Left ventricle myocardium inferior (tissue), 1 donor: ENCODE results near the gene NECTIN3. TPM values are rescaled to one million over a fixed set of nuclear protein-coding genes. Genes with fewer than 3 reads are reported as not detected.

Source experiments
- DNase-seq: peaks from one replicate; pipeline ENCODE4 v3.0.0-alpha.2; 2020
- H3K27ac ChIP-seq: fragments of 200-600 bp; replicated peaks from 2 replicates; pipeline ENCODE4 v1.8.0; 2021
- H3K27me3 ChIP-seq: fragments of 200-600 bp; 2 replicates; pipeline ENCODE4 v1.8.0; 2021; ENCODE audit warnings: low read depth
- H3K36me3 ChIP-seq: fragments of 200-600 bp; 2 replicates; pipeline ENCODE4 v1.8.0; 2021
- H3K4me1 ChIP-seq: fragments of 200-600 bp; 2 replicates; pipeline ENCODE4 v1.8.0; 2021
- H3K4me3 ChIP-seq: fragments of 200-600 bp; 2 replicates; pipeline ENCODE4 v1.8.0; 2021; ENCODE audit warnings: mild to moderate bottlenecking, moderate library complexity
- H3K9me3 ChIP-seq: fragments of 200-600 bp; replicated peaks from 2 replicates; pipeline ENCODE4 v1.8.0; 2021
- intact Hi-C: fragments of 100-400 bp; cut with micrococcal nuclease; formaldehyde crosslinking; loops from one replicate; pipeline ENCODE4 v1.11.0; 2022
- total RNA-seq: library from RNA; stranded (reverse); fragmentation: NEBNext Ultra II Directional; extraction: Animal tissue kit (Norgen Biotek cat#: 25700); gene quantifications from one replicate; pipeline ENCODE4 v1.2.1, GENCODE V29; 2021
- TF ChIP-seq, protein P1 (sequence below): fragments of 200-600 bp; IDR thresholded peaks from 2 replicates; pipeline ENCODE4 v1.8.0; 2021; ENCODE audit warnings: antibody characterized with exemption, mild to moderate bottlenecking, borderline replicate concordance
- donor health status: DM: no; HTN: yes; CAD: no; lungs with severe emphysema.

NECTIN3 gene
- total RNA-seq, 1 donor from 2014 or later, result 7.6 TPM

DNA sequence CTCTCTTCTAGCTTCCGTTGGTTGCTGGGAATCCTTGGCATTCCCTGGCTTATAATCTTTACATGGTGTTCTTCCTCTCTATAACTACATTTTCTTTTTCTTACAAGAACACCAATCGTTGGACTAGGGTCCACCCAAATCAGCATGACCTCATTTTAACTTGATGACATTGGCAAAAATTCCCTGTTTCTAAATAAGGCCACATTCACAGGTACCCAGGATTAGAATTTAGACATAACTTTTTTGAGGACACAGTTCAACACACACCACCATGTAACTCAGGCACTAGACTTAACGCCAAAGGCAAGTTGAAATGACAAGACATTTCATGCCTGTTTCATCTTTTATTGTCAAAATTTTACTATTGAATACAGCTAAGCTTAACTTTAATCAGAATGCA lies 93.0 kb downstream of the NECTIN3 start:
- Histone ChIP-seq H3K27me3 (no peaks in the 10 kb centered on the region), H3K4me3 (no peak overlapping the region), H3K4me1 (no peaks in the 10 kb centered on the region), H3K27ac (no peak overlapping the region), H3K9me3 (no peaks in the 10 kb centered on the region), H3K36me3 (no peaks in the 10 kb centered on the region)
- DNase-seq, result no peak
- TF ChIP-seq, protein P1, sequence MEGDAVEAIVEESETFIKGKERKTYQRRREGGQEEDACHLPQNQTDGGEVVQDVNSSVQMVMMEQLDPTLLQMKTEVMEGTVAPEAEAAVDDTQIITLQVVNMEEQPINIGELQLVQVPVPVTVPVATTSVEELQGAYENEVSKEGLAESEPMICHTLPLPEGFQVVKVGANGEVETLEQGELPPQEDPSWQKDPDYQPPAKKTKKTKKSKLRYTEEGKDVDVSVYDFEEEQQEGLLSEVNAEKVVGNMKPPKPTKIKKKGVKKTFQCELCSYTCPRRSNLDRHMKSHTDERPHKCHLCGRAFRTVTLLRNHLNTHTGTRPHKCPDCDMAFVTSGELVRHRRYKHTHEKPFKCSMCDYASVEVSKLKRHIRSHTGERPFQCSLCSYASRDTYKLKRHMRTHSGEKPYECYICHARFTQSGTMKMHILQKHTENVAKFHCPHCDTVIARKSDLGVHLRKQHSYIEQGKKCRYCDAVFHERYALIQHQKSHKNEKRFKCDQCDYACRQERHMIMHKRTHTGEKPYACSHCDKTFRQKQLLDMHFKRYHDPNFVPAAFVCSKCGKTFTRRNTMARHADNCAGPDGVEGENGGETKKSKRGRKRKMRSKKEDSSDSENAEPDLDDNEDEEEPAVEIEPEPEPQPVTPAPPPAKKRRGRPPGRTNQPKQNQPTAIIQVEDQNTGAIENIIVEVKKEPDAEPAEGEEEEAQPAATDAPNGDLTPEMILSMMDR, result no peak
- intact Hi-C loops, result no loop called here

DNA sequence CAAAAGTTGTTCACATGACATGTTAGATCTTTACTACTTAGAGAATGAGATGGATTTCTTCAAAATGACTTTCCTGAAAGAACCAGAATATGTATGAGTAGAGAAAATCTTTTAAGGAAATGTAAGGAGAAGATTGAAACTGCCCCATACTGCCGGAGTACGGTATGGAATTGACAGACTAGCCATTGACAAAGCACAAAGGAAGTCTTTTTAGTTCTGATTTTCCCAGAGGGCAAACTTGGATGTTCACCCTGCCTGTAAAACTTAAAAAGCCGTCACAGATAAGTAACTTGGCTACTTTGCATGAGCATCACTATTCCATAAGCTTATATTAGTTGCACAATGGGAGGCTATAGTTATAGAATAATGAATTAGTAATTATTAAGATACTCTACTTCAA lies 93.8 kb downstream of the NECTIN3 start:
- DNase-seq, result no peak
- Histone ChIP-seq H3K4me1 (no peaks in the 10 kb centered on the region), H3K9me3 (no peaks in the 10 kb centered on the region), H3K27ac (no peak overlapping the region), H3K27me3 (no peaks in the 10 kb centered on the region), H3K36me3 (no peaks in the 10 kb centered on the region), H3K4me3 (no peak overlapping the region)
- intact Hi-C loops, result no loop called here
- TF ChIP-seq, protein P1, result no peak

DNA sequence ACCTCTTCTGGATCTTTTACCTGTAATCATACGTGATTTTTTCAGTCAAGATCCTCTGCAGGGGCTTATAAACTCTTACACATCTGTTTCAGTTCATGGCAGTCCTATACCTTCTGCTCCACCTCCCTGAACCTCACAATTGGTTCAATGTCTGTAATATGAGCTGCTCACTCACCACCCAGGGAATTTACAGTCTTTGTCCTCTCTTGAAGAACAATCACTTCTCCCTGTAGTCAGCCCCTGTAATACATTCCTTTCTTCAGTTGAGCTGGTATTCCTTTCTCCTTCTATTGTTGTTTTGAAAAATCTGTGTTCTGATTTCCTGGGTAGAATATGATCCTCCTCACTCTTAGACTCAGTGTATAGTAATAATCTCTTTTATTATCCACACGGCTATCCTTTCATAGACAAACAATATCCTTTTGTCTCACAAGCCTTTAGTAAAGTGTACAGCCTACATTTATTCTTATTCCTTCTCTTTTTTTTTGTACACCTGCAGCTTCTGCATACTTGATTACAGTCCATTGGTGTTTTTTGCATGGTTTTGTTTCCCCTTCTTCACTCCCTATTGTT lies 101.8 kb downstream of the NECTIN3 start:
- TF ChIP-seq, protein P1, result no peak
- peaks cover 16% of the 10 kb centered on the region for H3K36me3 ChIP-seq
- no peak overlapping the region for H3K4me3 ChIP-seq
- no peaks in the 10 kb centered on the region for H3K27me3 ChIP-seq
- no peaks in the 10 kb centered on the region for H3K4me1 ChIP-seq
- no peaks in the 10 kb centered on the region for H3K9me3 ChIP-seq
- no peak overlapping the region for H3K27ac ChIP-seq
- intact Hi-C loops, result no loop called here
- no peak for DNase-seq

DNA sequence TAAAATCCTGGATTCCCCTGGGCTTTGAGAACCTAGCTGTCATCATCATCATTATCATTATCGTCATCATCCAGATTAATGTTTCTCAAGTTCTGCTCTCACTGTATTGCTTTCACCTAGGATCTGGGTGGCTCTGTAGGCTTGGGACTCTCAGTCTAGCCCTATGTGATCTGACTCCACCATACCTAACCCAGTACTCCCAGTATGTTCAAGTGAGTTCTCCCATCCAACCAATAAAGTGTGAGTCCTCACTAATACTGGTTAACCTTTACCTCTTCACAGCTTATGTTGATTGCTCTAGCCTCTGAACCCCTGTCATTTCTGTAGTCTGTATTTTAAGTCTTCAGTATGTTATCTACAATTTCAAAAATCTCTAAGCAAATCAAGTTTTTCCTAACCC lies 102.3 kb downstream of the NECTIN3 start:
- TF ChIP-seq, protein P1, result no peak
- no peak for DNase-seq
- Histone ChIP-seq H3K36me3 (peaks cover 16% of the 10 kb centered on the region), H3K4me3 (no peak overlapping the region), H3K27me3 (no peaks in the 10 kb centered on the region), H3K9me3 (no peaks in the 10 kb centered on the region), H3K4me1 (no peaks in the 10 kb centered on the region), H3K27ac (no peak overlapping the region)
- intact Hi-C loops, result no loop called here

DNA sequence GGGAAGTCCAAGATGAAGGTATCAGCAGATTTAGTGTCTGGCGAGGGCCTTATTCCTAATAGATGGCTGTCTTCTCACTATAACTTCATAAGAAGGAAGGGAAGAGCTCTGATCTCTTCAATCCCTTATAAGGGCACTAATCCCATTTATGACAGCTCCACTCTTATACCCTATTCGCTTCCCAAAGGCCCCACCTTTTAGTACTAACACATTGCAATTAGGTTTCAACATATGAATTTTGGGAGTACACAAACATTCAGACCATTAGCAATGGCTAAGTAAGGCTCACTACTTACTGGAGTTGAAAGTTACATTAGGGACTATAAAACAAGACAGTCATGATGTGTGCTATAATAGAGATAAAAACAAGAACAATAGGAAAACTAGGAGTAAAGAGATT lies 118.9 kb downstream of the NECTIN3 start:
- DNase-seq, result no peak
- H3K27ac ChIP-seq, result no peak overlapping the region
- H3K4me1 ChIP-seq, result no peaks in the 10 kb centered on the region
- intact Hi-C loops, result no loop called here
- TF ChIP-seq, protein P1, result no peak
- no peak overlapping the region for H3K4me3 ChIP-seq
- H3K27me3 ChIP-seq, result no peaks in the 10 kb centered on the region
- peaks cover 29% of the 10 kb centered on the region for H3K36me3 ChIP-seq
- H3K9me3 ChIP-seq, result no peaks in the 10 kb centered on the region

DNA sequence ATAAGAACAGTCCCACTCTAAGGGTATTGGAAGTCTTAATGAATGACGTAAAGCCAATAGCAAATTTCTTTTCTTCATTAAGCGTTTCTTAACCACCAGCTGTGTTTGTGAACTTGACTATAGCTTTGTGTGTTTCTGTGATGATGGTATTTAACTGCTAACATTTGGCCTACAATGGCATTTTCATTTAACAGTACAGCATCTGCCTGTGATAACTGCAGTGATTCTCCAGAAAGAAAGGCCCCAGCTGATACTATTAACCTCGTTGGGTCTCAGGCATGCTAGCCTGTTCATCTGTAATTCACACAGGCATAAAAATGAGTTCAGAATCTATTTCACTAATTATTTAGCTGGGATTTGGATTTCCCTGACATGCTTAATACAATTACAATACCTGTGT lies 121.9 kb downstream of the NECTIN3 start:
- DNase-seq, result no peak
- TF ChIP-seq, protein P1, result no peak
- no peak overlapping the region for H3K27ac ChIP-seq
- no peaks in the 10 kb centered on the region for H3K27me3 ChIP-seq
- intact Hi-C loops, result no loop called here
- H3K36me3 ChIP-seq, result peaks cover 29% of the 10 kb centered on the region
- H3K4me1 ChIP-seq, result no peaks in the 10 kb centered on the region
- H3K9me3 ChIP-seq, result no peaks in the 10 kb centered on the region
- H3K4me3 ChIP-seq, result no peak overlapping the region
